Activated CD8-positive, alpha-beta memory T cell treated with anti-CD3 and anti-CD28 coated beads, Interleukin-2, amount 50 U/mL, for 24 hours (primary cell): Measurements from ENCODE around the gene CLDN17.

Source experiments
- DNase-seq: peaks from one replicate; pipeline ENCODE4 v3.0.0-alpha.2; 2020; ENCODE audit errors: extremely low read depth

The CLDN17 gene, protein sequence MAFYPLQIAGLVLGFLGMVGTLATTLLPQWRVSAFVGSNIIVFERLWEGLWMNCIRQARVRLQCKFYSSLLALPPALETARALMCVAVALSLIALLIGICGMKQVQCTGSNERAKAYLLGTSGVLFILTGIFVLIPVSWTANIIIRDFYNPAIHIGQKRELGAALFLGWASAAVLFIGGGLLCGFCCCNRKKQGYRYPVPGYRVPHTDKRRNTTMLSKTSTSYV

DNA sequence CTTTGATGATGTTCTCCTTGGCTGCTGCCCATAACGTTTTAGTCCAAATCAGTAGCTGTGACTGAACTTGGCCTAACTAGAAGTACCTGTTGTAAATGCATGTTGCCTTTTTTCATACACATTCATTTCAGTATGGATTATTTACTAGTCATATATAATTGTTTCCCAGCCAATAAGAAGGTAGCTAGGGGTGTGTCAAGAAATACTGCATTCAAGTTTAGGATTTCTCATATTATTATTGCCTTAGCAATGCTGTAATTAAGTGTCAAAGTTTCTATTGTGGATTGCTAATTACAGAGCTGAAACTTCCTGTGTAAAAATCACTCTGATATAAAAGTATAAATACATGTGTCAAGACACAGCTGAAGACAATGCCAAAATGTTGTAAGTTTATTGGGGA lies at the start of gene CLDN17:
CLDN17 (minus strand) TSS at position 101 of the 400 bp plus-strand sequence. CDS start 188 bp downstream, outside the sequence.
- DNase-seq: no peak

DNA sequence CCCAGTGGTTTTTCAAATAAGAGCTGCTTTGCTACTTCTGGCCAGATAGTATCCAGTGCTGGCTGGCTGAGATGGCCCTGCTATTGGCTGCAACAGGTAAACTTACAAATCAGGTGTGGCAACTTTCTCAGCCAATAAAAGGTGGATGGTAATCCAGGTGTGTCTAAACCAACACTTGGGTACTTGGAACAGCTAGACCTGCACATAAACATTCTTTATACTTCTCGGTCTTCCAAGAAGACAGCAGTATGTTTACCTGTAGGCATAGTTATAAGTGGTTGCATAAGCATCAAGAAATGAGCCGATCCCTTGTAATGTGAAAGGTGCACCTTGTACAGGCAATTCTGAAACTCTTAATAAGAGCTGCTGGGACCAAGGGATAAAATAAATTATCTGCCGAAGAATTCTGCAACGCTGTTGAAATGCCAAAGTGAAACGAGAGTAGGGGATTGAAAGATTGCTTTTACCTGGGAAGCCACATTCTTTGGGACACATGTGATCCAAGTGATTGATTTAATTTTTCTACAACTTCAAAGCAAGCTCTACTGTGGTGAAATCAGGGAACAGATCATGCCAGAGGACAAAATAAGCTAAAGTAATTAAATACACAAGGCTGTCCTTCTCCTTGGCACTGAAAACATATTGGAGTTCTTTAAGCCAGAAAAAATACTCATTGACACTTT lies 49.6 kb upstream of the CLDN17 start, which contains the start of gene CLDN8:
CLDN8 (minus strand) TSS at position 57 of the 683 bp plus-strand sequence. CDS start 172 bp downstream, outside the sequence.
- no peak for DNase-seq

GRCh38 chr21:30211071-30211470 lies 44.5 kb upstream of the CLDN17 start:
- DNase-seq: no peak

GRCh38 chr21:30209601-30210000 lies 43.0 kb upstream of the CLDN17 start:
- DNase-seq: no peak

DNA sequence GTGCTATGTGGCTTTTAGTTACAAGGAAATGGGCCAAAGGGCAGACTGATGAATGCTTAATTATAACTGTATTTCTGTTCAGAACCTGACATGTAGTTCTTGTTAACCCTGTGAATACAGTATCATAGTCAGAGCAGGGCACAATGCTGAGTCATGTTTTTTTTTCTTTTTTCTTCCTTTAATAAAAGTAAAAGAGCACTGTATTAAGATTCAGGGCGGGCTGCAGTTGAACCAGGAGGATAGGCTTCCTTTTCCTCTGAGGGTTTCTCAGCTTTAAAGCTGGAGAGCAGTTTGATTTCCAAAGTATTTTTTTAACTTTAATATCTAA lies 40.6 kb upstream of the CLDN17 start:
- no peak for DNase-seq

DNA sequence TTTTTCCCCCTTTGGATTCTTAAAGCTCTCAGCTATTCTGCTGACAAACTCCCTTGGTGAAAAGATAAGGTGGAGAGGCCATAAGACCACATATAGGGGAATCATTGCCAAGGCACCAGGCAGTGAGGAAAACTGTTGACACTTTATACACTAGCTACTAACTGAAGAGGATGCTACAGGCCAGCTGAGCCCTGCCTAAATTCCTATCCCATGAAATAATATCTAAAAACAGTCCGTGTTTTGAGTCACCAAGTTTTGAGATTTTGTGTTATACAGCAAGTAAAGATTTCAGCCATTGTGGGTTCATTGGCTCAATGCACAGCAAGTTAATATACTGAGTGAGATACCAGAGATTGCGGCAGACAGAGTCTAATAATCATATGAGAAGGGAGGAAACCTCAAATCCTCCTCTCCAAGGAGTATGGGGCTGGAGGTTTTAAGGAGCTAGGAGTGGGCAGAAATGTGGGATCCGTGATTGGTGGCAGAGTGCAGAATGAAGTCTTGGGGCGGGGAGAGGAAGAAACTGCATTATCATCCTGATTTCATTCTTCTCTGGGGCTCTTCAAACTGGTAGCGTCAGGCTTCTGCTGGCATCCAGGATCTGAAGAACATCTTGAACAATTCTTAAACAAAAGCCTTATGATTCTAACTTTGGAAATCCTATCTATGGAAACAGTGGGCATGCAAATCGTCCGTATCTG lies 40.1 kb upstream of the CLDN17 start:
- DNase-seq: no peak

GRCh38 chr21:30200000-30200399 lies 33.4 kb upstream of the CLDN17 start:
- DNase-seq: no peak

DNA sequence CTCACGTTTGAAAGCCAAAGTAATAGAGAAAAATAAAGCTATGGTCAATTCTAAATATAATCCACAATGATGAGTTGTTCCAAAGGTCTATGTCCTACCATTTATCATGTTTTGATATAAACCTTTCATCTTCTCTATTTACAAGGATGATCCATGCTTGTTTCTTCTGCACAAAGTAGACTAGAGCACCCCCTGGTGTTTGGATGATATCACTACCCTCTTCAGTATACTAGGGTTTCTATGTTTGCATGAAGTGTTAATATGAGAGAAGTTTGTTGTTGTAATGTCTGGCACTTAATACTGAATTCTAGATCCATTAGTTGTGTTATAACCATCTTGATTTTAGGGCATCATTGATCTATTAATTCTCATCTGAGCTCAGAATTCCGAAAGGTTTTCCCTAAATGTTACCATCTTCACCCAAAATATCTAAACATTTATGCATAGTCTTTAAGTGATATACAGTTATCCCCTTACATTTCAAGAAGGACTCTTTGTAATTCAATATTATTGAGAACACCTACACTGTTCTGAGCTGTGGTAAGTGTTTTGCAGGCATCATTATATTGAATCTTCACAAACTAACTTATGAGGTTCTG lies 28.2 kb upstream of the CLDN17 start:
- DNase-seq: no peak

DNA sequence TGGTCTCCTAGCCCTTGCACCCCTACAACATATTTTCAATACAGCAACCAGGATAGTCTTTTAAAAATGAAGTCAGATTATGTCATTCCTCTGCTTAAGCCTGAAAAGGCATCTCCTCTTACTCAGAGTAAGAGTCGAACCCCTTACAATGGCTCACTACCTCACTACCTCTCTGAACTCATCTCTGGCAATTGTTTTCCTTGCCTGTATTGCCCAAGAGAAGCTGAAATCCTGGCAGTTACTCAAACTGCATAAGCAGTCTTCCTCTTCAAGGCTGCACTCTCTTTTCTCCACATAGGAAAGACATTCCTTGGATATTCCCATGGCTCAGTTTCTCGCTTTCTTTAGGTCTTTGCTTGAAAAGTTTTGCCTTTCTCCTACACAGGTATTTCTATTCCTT lies 26.6 kb upstream of the CLDN17 start:
- DNase-seq: no peak

DNA sequence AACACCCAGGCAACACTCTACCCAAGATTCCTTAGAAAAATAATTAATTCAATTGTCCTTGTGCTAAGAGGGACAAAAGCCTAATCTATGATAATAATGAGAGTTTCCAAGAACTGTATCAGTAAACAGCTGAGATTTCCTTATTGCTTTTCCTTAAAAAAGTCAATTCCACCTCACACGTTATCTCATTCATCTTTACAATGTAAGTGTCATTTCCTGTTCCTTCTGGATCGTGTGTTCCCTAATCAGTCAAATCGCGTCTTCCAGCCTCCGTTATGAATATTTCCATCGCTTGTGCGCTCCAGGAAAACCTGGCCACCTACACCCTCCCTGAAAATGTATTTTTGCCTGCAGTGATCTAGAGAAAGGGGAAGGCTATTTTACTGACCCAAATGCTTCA lies 23.9 kb upstream of the CLDN17 start:
- DNase-seq: no peak

DNA sequence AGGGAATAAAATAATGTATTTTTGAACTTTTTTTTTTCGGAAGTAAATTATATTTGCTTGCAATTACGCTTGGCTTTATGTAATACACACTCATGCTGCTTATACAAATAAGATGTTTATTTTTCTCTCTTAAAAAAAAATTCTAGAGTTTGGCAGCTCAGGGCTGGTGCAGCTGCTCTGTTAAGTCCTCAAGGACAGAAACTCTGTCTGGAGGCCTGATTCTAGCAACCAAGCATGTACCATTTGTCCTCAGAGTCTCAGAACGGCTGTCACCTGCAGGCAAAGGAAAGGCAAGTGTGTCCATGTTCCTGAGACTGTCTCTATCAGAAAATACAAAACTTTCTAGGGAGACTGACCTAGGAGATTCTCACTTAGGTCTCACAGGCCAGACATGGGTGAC lies 23.2 kb upstream of the CLDN17 start:
- DNase-seq: no peak

GRCh38 chr21:30186242-30186641 lies 19.6 kb upstream of the CLDN17 start:
- DNase-seq: no peak

- no peak for DNase-seq
Measured at GRCh38 chr21:30168086-30168485, 1.5 kb upstream of the CLDN17 start.

DNA sequence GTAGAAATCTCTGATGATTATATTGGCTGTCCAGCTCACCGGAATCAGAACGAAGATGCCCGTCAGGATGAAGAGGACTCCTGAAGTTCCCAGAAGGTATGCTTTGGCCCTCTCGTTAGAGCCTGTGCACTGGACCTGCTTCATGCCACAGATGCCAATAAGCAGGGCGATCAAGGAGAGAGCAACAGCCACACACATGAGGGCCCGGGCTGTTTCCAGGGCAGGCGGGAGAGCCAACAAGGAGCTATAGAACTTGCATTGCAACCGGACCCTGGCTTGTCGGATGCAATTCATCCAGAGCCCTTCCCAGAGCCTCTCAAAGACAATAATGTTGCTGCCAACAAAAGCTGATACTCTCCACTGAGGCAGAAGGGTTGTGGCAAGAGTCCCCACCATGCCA lies 434 bp downstream of the CLDN17 start:
- no peak for DNase-seq

DNA sequence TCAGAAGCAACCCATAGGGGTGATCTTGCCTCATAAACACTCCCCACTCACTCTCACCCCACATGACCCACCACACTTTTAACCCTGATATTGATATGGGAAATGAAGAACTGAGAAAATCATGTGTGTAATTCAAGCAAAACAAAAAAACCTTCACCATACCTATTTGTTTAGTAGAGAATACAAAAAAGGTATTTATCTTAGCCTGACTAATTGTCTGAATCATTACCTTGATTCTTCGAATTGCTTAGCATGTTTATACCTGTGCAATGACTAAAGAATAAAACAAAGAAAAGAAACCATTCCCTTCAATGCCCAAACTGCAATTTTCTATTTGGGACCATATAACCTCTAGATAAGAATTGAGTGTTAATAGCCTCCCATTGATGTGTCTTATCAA lies 1.8 kb downstream of the CLDN17 start:
- no peak for DNase-seq

- no peak for DNase-seq
Measured at GRCh38 chr21:30153697-30154340, 12.8 kb downstream of the CLDN17 start.

DNA sequence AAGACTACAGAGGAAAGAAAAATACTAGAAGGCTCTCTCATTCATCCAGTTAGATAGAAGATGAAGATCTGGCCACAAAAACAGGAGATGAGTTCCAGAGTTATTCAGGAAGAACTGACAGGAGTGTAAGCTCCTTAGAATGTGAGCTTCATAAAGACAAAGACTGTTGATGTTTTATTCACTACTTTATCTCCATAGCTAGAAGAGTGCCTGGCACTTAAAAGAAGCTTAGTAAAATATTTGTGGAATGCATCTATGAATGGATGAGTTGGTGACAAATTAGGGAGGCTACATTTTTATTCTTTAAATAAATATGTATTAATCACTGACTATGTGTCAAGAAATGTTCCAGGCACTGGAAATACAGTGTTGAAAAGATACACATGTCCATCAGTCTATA lies 13.8 kb downstream of the CLDN17 start:
- no peak for DNase-seq

- no peak for DNase-seq
Measured at GRCh38 chr21:30148906-30149305, 17.7 kb downstream of the CLDN17 start.

DNA sequence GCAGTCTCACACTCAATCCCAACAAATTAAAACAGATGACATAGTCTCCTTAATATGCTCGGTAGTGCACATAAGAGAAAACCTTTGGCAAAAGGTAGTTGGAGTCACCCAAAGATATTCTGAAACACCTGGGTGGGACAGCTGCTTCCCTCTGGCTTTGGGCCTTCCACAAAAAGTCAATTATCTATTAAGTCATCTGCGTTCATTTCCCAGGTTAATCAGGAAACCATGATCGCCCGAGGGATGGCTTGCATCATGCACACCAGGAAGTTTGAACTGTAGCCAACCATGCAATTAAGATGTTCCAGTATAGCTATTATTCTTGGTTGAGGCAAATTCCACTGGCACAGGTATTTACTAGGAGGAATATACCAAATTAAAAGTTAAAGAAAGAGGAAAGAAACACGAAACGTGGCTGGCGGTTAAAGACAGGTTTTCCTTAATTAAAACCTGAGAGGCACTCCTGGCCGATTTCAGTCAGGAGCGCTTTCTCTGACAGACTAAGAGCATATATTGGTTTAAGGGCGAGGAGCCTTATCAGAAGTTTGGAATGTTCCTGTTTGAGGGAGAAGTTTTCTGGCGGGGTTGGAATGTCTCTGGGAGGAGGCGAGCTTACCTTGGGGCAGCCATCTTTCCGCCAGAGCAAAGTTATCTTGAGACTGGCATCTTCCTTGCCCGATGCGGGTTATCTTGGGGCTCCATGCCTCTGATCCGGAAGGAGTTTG lies 19.9 kb downstream of the CLDN17 start:
- DNase-seq: no peak

DNA sequence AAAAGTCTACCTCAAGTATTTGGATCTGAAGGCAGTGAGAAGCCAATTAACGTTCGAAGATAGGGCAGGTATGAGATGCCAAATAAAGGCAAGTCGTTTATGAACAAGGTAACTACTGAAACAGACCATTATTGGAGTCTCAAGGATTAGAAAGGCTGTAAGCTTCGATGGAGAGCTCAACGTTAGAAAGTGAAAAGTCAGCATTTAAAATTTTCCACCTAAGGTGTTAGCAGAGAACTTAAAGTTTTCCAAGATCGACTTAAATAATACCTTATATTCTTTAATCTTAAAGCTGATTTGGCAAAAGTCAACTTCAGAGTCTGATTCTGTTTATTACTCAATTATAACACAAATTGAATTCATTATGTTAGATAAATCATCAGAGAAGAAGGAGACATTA lies 28.1 kb downstream of the CLDN17 start:
- no peak for DNase-seq

DNA sequence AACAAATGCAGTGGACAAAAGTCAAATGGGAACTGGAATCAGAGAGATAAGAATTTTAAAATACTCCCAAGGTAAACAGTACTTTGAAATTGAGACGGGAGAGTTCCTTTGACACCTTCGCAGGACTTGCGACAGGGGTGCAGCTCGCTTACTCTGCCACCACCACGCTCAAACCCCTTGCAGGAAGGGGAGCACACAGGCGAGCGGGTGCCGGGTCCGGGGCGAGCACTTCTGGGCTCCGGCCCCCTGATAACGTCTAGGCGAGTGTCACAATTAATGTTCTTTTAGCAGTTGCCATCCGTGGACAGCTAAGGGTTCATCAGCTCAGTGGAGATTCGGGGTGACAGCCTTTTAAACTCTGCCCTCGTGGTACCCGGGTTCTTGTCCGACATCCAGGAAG lies 37.4 kb downstream of the CLDN17 start:
- no peak for DNase-seq

- no peak for DNase-seq
Measured at GRCh38 chr21:30126576-30126975, 40.0 kb downstream of the CLDN17 start.
